ENCODE measurements around the gene UBAP1.

UBAP1 gene

DNA sequence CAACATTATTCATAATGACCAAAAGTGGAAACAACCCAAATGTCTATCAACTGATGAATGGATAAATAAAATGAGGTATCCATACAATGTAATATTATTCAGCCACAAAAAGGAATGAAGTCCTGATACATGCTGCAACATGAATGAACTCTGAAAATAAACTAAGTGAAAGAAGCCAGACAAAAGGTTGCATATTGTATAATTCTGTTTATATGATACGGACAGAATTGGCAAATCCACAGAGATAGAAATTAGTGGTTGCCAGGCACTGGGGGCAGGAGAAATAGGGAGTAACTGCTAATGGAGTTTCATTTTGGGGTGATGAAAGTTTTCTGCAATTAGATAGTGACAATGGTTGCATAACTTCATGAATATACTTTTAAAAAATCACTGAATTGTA is 103.3 kb downstream of the UBAP1 start:
- no peaks in the 10 kb centered on the region for H3K27me3 ChIP-seq (ENCODE audit: control insufficient read depth in 1 of 2, insufficient read depth in 1 of 2, low read length in 2 of 2)
- H2BK12ac ChIP-seq (ENCODE audit: low read length in 2 of 2), result no peak overlapping the region
- H3K9ac ChIP-seq (ENCODE audit: low read length), result no peak overlapping the region
- no peaks in the 10 kb centered on the region for H3K9me3 ChIP-seq (ENCODE audit: control insufficient read depth, low read length)
- no peak for DNase-seq
- H3K18ac ChIP-seq (ENCODE audit: low read depth in 1 of 2, low read length in 2 of 2), result no peak overlapping the region
- H3K4ac ChIP-seq (ENCODE audit: low read depth in 1 of 2, low read length in 2 of 2), result no peak overlapping the region
- H2AK5ac ChIP-seq (ENCODE audit: low read length, severe bottlenecking), result no peak overlapping the region
- H2BK15ac ChIP-seq (ENCODE audit: low read depth, poor library complexity, severe bottlenecking), result no peak overlapping the region
- no peaks in the 10 kb centered on the region for H3K4me1 ChIP-seq (ENCODE audit: control insufficient read depth, insufficient read depth, low read depth, low read length)
- no peak overlapping the region for H3K27ac ChIP-seq (ENCODE audit: low read length, poor library complexity, severe bottlenecking)
- H3K36me3 ChIP-seq (ENCODE audit: control insufficient read depth in 1 of 2, insufficient read depth in 2 of 2, low read depth in 1 of 2, low read length in 2 of 2), result no peaks in the 10 kb centered on the region
- no peak overlapping the region for H3K4me3 ChIP-seq (ENCODE audit: insufficient read depth in 1 of 2, low read depth in 1 of 2, low read length in 2 of 2)
- H3K14ac ChIP-seq (ENCODE audit: low read length in 2 of 2), result no peak overlapping the region
- H4K8ac ChIP-seq (ENCODE audit: low read length), result no peak overlapping the region
- WGBS, result 91% methylated on average over 1 of the region's 1 CpG
- no peak overlapping the region for H3K4me2 ChIP-seq (ENCODE audit: low read length, poor library complexity, severe bottlenecking)
- no peak overlapping the region for H2BK120ac ChIP-seq (ENCODE audit: low read depth, low read length)
- no peak overlapping the region for H3K23ac ChIP-seq (ENCODE audit: low read length in 2 of 2)
- H2BK5ac ChIP-seq (ENCODE audit: low read depth, low read length, poor library complexity, severe bottlenecking), result no peak overlapping the region
- no peak overlapping the region for H4K91ac ChIP-seq (ENCODE audit: low read length)
- no peaks in the 10 kb centered on the region for H3K79me1 ChIP-seq (replicated peaks; ENCODE audit: low read length, poor library complexity, severe bottlenecking)
- H2AFZ ChIP-seq (ENCODE audit: low read depth, low read length), result no peak overlapping the region

DNA sequence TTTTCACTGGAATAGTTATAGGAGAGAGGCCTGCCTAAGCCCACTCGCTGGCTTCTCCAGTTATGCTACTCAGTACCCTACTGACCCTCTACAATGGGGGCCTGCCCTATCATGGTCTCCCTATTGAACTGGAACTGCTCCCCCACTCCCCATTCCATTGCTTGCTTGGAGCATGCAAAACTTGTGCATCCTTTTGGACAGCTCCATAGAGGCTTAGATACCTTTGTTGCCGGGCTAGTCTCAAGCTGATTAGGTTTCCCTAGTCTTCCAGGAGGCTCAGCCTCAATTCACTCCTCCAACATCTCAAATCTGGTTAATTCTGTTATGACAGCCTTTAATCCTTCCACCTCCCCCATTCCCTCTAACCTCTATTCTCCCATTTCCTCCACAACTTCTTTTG is 110.3 kb downstream of the UBAP1 start:
- H3K79me1 ChIP-seq (replicated peaks; ENCODE audit: low read length, poor library complexity, severe bottlenecking), result no peaks in the 10 kb centered on the region
- no peak overlapping the region for H3K14ac ChIP-seq (ENCODE audit: low read length in 2 of 2)
- H3K9ac ChIP-seq (ENCODE audit: low read length), result no peak overlapping the region
- H3K27ac ChIP-seq (ENCODE audit: low read length, poor library complexity, severe bottlenecking), result no peak overlapping the region
- no peak overlapping the region for H4K8ac ChIP-seq (ENCODE audit: low read length)
- H3K4me1 ChIP-seq (ENCODE audit: control insufficient read depth, insufficient read depth, low read depth, low read length), result no peaks in the 10 kb centered on the region
- H3K4ac ChIP-seq (ENCODE audit: low read depth in 1 of 2, low read length in 2 of 2), result no peak overlapping the region
- H2BK120ac ChIP-seq (ENCODE audit: low read depth, low read length), result no peak overlapping the region
- no peak overlapping the region for H3K4me2 ChIP-seq (ENCODE audit: low read length, poor library complexity, severe bottlenecking)
- H2AK5ac ChIP-seq (ENCODE audit: low read length, severe bottlenecking), result no peak overlapping the region
- H2BK5ac ChIP-seq (ENCODE audit: low read depth, low read length, poor library complexity, severe bottlenecking), result no peak overlapping the region
- no peak overlapping the region for H2BK15ac ChIP-seq (ENCODE audit: low read depth, poor library complexity, severe bottlenecking)
- no peaks in the 10 kb centered on the region for H3K27me3 ChIP-seq (ENCODE audit: control insufficient read depth in 1 of 2, insufficient read depth in 1 of 2, low read length in 2 of 2)
- H3K36me3 ChIP-seq (ENCODE audit: control insufficient read depth in 1 of 2, insufficient read depth in 2 of 2, low read depth in 1 of 2, low read length in 2 of 2), result no peaks in the 10 kb centered on the region
- no peak overlapping the region for H3K4me3 ChIP-seq (ENCODE audit: insufficient read depth in 1 of 2, low read depth in 1 of 2, low read length in 2 of 2)
- no peak overlapping the region for H2BK12ac ChIP-seq (ENCODE audit: low read length in 2 of 2)
- H2AFZ ChIP-seq (ENCODE audit: low read depth, low read length), result no peak overlapping the region
- DNase-seq, result no peak
- H4K91ac ChIP-seq (ENCODE audit: low read length), result no peak overlapping the region
- 99% methylated on average over 2 of the region's 2 CpGs for WGBS
- H3K9me3 ChIP-seq (ENCODE audit: control insufficient read depth, low read length), result no peaks in the 10 kb centered on the region
- no peak overlapping the region for H3K23ac ChIP-seq (ENCODE audit: low read length in 2 of 2)
- no peak overlapping the region for H3K18ac ChIP-seq (ENCODE audit: low read depth in 1 of 2, low read length in 2 of 2)

DNA sequence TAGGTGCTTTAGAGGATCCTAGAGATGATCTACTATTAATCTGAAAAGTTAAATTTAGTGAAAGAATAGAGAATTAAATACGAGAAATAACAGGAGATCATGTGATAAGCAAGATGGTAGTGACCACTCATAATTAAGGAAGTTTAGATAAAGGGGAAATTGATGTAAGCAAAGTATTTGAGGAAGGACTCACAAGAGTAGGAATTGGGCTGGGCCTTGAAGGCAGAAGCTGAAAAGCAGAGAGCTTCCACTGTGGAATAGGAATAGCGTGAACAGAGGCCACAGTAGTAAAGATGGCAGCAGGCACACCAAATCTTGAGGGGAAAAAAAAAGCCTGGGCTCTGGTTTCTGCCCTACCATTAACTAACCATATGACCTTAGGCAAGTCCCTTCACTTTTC is 112.2 kb downstream of the UBAP1 start:
- WGBS, result 96% methylated on average over 2 of the region's 2 CpGs
- H3K27ac ChIP-seq (ENCODE audit: low read length, poor library complexity, severe bottlenecking), result no peak overlapping the region
- no peaks in the 10 kb centered on the region for H3K79me1 ChIP-seq (replicated peaks; ENCODE audit: low read length, poor library complexity, severe bottlenecking)
- H4K91ac ChIP-seq (ENCODE audit: low read length), result no peak overlapping the region
- H3K27me3 ChIP-seq (ENCODE audit: control insufficient read depth in 1 of 2, insufficient read depth in 1 of 2, low read length in 2 of 2), result no peaks in the 10 kb centered on the region
- H2BK12ac ChIP-seq (ENCODE audit: low read length in 2 of 2), result no peak overlapping the region
- no peaks in the 10 kb centered on the region for H3K36me3 ChIP-seq (ENCODE audit: control insufficient read depth in 1 of 2, insufficient read depth in 2 of 2, low read depth in 1 of 2, low read length in 2 of 2)
- no peak overlapping the region for H4K8ac ChIP-seq (ENCODE audit: low read length)
- no peak overlapping the region for H3K4me2 ChIP-seq (ENCODE audit: low read length, poor library complexity, severe bottlenecking)
- H3K14ac ChIP-seq (ENCODE audit: low read length in 2 of 2), result no peak overlapping the region
- H3K4me3 ChIP-seq (ENCODE audit: insufficient read depth in 1 of 2, low read depth in 1 of 2, low read length in 2 of 2), result no peak overlapping the region
- H3K23ac ChIP-seq (ENCODE audit: low read length in 2 of 2), result no peak overlapping the region
- H3K18ac ChIP-seq (ENCODE audit: low read depth in 1 of 2, low read length in 2 of 2), result no peak overlapping the region
- no peak overlapping the region for H3K4ac ChIP-seq (ENCODE audit: low read depth in 1 of 2, low read length in 2 of 2)
- no peaks in the 10 kb centered on the region for H3K4me1 ChIP-seq (ENCODE audit: control insufficient read depth, insufficient read depth, low read depth, low read length)
- no peak overlapping the region for H2AFZ ChIP-seq (ENCODE audit: low read depth, low read length)
- no peak overlapping the region for H2AK5ac ChIP-seq (ENCODE audit: low read length, severe bottlenecking)
- no peak overlapping the region for H2BK5ac ChIP-seq (ENCODE audit: low read depth, low read length, poor library complexity, severe bottlenecking)
- H3K9ac ChIP-seq (ENCODE audit: low read length), result no peak overlapping the region
- no peak overlapping the region for H2BK120ac ChIP-seq (ENCODE audit: low read depth, low read length)
- H2BK15ac ChIP-seq (ENCODE audit: low read depth, poor library complexity, severe bottlenecking), result no peak overlapping the region
- no peak for DNase-seq
- H3K9me3 ChIP-seq (ENCODE audit: control insufficient read depth, low read length), result no peaks in the 10 kb centered on the region

DNA sequence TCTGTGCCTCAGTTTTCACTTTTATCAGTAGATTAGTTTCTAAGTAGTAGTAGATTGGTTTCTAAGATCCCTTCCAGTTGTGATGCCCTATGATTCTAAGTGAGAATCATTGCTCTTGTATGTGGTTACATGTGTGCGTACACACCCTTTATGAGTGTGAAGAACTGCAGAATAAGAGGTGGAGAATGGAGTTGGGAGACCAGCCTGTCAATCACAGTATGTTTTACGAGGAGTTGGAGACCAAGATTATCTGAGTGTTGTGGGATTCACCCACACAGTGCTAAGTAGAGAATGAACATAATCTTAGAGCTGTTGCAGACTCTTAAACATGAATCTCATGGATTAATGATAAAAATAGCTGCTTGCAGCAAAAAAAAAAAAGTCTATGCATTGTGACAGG is 112.6 kb downstream of the UBAP1 start:
- Histone ChIP-seq H3K36me3 (ENCODE audit: control insufficient read depth in 1 of 2, insufficient read depth in 2 of 2, low read depth in 1 of 2, low read length in 2 of 2) (no peaks in the 10 kb centered on the region), H2BK15ac (ENCODE audit: low read depth, poor library complexity, severe bottlenecking) (no peak overlapping the region), H3K4ac (ENCODE audit: low read depth in 1 of 2, low read length in 2 of 2) (no peak overlapping the region), H3K27me3 (ENCODE audit: control insufficient read depth in 1 of 2, insufficient read depth in 1 of 2, low read length in 2 of 2) (no peaks in the 10 kb centered on the region), H3K4me3 (ENCODE audit: insufficient read depth in 1 of 2, low read depth in 1 of 2, low read length in 2 of 2) (no peak overlapping the region), H2BK12ac (ENCODE audit: low read length in 2 of 2) (no peak overlapping the region), H3K14ac (ENCODE audit: low read length in 2 of 2) (no peak overlapping the region), H3K9me3 (ENCODE audit: control insufficient read depth, low read length) (no peaks in the 10 kb centered on the region), H3K79me1 (replicated peaks; ENCODE audit: low read length, poor library complexity, severe bottlenecking) (no peaks in the 10 kb centered on the region), H4K8ac (ENCODE audit: low read length) (no peak overlapping the region), H3K18ac (ENCODE audit: low read depth in 1 of 2, low read length in 2 of 2) (no peak overlapping the region), H3K27ac (ENCODE audit: low read length, poor library complexity, severe bottlenecking) (no peak overlapping the region), H2BK120ac (ENCODE audit: low read depth, low read length) (no peak overlapping the region), H2BK5ac (ENCODE audit: low read depth, low read length, poor library complexity, severe bottlenecking) (no peak overlapping the region), H3K9ac (ENCODE audit: low read length) (no peak overlapping the region), H3K4me2 (ENCODE audit: low read length, poor library complexity, severe bottlenecking) (no peak overlapping the region), H2AFZ (ENCODE audit: low read depth, low read length) (no peak overlapping the region), H4K91ac (ENCODE audit: low read length) (no peak overlapping the region), H3K4me1 (ENCODE audit: control insufficient read depth, insufficient read depth, low read depth, low read length) (no peaks in the 10 kb centered on the region), H2AK5ac (ENCODE audit: low read length, severe bottlenecking) (no peak overlapping the region), H3K23ac (ENCODE audit: low read length in 2 of 2) (no peak overlapping the region)
- DNase-seq, result no peak
- 86% methylated on average over 2 of the region's 2 CpGs for WGBS
